Neural cell (in vitro differentiated cells): Measurements from ENCODE around the gene SPINK7.
"Not testable (repeated sequence)": the region's sequence is repeated elsewhere in the genome, so short reads cannot be mapped to it uniquely, and the experiment has no call there.

ENCODE experiments used
- CTCF ChIP-seq: fragments of 450-650 bp; IDR thresholded peaks from 2 replicates; pipeline ENCODE4 v1.5.1; 2014; ENCODE audit warnings: antibody characterized with exemption, mild to moderate bottlenecking, moderate library complexity; ENCODE audit not compliant: poor library complexity, severe bottlenecking
- EP300 ChIP-seq: fragments of 450-650 bp; conservative IDR thresholded peaks from 2 replicates; pipeline ENCODE4 v1.6.1; 2014; ENCODE audit warnings: antibody characterized with exemption, mild to moderate bottlenecking, moderate library complexity; ENCODE audit not compliant: poor library complexity, severe bottlenecking
- MXI1 ChIP-seq: fragments of 450-650 bp; conservative IDR thresholded peaks from 2 replicates; pipeline ENCODE4 v1.6.1; 2014; ENCODE audit warnings: antibody characterized with exemption, mild to moderate bottlenecking; ENCODE audit not compliant: poor library complexity, severe bottlenecking
- RAD21 ChIP-seq: fragments of 450-650 bp; conservative IDR thresholded peaks from 2 replicates; pipeline ENCODE4 v1.6.1; 2014; ENCODE audit warnings: antibody characterized with exemption, mild to moderate bottlenecking, moderate library complexity
- REST ChIP-seq: IDR thresholded peaks from 2 replicates; pipeline ENCODE4 v1.6.1; 2012; ENCODE audit warnings: borderline replicate concordance
- TAF1 ChIP-seq: IDR thresholded peaks from 2 replicates; pipeline ENCODE4 v1.6.1; 2012; ENCODE audit warnings: low read depth

- TF ChIP-seq CTCF, REST, RAD21, EP300, MXI1, TAF1: not testable (repeated sequence)
Observed at GRCh38 chr5:148275129-148275528, 37.1 kb upstream of the SPINK7 start.
